ENCODE results near the gene ATL2.

GRCh38 chr2:38268001-38268400, 109.1 kb downstream of the ATL2 start:
- TF ChIP-seq ZNF530 (tag by site-specific recombination; IDR thresholded peaks at IDR 0.05; ENCODE audit: low read depth) (no peak), CTCF (tag by site-specific recombination; IDR thresholded peaks at IDR 0.05) (no peak), ZNF157 (tag by site-specific recombination; IDR thresholded peaks at IDR 0.05) (no peak), ZNF560 (tag by site-specific recombination; IDR thresholded peaks at IDR 0.05; ENCODE audit: borderline replicate concordance) (no peak), ZSCAN30 (tag by site-specific recombination; IDR thresholded peaks at IDR 0.05) (no peak), ZFP69B (tag by site-specific recombination; IDR thresholded peaks at IDR 0.05) (no peak), PATZ1 (tag by site-specific recombination; IDR thresholded peaks at IDR 0.05) (no peak), ZBTB8A (tag by site-specific recombination; IDR thresholded peaks at IDR 0.05) (no peak), KLF8 (tag by site-specific recombination; IDR thresholded peaks at IDR 0.05) (no peak), ZNF791 (tag by site-specific recombination; IDR thresholded peaks at IDR 0.05) (no peak), ZNF747 (tag by site-specific recombination; IDR thresholded peaks at IDR 0.05) (no peak)

Data from HEK293 (cell line).